Spleen (tissue), 7 donors: Measurements from ENCODE around the gene AOAH.
"Not testable (repeated sequence)": the region's sequence is repeated elsewhere in the genome, so short reads cannot be mapped to it uniquely, and the experiment has no call there.

ENCODE experiments used
- CTCF ChIP-seq, 11 experiments: fragments of 200-600 bp in 7 of 11; fragments of 450-650 bp in 4 of 11; sonication (generic) in 4 of 11; IDR thresholded peaks in 8 of 11; conservative IDR thresholded peaks in 3 of 11; 1 replicate in 7 of 11; 2 replicates in 4 of 11; pipeline versions ENCODE4 v1.4.0 to v1.8.0; 2016 to 2021; ENCODE audit warnings: antibody characterized with exemption in 11 of 11, inconsistent platforms in 4 of 11, mild to moderate bottlenecking in 1 of 11
- POLR2A ChIP-seq, 3 donors: fragments of 450-650 bp; IDR thresholded peaks; one replicate each; pipeline ENCODE4 v1.5.1; 2017; ENCODE audit warnings: antibody characterized with exemption in 3 of 3, mild to moderate bottlenecking in 1 of 3
- donor health status: DM: no; HTN: no; CAD: no; lungs with moderate emphysema.
- donor health status: DM: no; HTN: no; CAD: no.
- donor health status: DM: no; HTN: no; CAD: no.

- not testable (repeated sequence) for TF ChIP-seq POLR2A (IDR thresholded peaks at IDR 0.05); CTCF (IDR thresholded peaks at IDR 0.05 in 8 of 11, conservative IDR thresholded peaks at IDR 0.05 in 3 of 11)
Measured at GRCh38 chr7:36497176-36497575, 227.1 kb downstream of the AOAH start.
